Mesothelial cell of epicardium (in vitro differentiated cells): ENCODE results near the gene MYLIP. TPM values are rescaled to one million over a fixed set of nuclear protein-coding genes. Genes with fewer than 3 reads are reported as not detected.

Source experiments
- DNase-seq, 2 experiments: peaks; one replicate each; pipeline ENCODE4 v3.0.0; 2021; ENCODE audit warnings: low spot score in 2 of 2; ENCODE audit not compliant: unreplicated experiment in 2 of 2
- H3K27ac Mint-ChIP-seq: 2 replicates; pipeline ENCODE4 v1.8.0; 2021; ENCODE audit warnings: mixed read lengths
- H3K27me3 Mint-ChIP-seq: 2 replicates; pipeline ENCODE4 v1.8.0; 2021; ENCODE audit warnings: low read depth, mixed read lengths
- H3K36me3 Mint-ChIP-seq: 2 replicates; pipeline ENCODE4 v1.8.0; 2021; ENCODE audit warnings: mixed read lengths
- H3K4me1 Mint-ChIP-seq: 2 replicates; pipeline ENCODE4 v1.8.0; 2021; ENCODE audit warnings: mixed read lengths
- H3K4me3 Mint-ChIP-seq: 2 replicates; pipeline ENCODE4 v1.8.0; 2021; ENCODE audit warnings: mild to moderate bottlenecking, moderate library complexity, mixed read lengths
- H3K9me3 Mint-ChIP-seq: 2 replicates; pipeline ENCODE4 v1.8.0; 2021; ENCODE audit warnings: mixed read lengths
- CTCF ChIP-seq: fragments of 200-600 bp; sonication (generic); IDR thresholded peaks from one replicate; pipeline ENCODE4 v1.5.0; 2021; ENCODE audit warnings: antibody characterized with exemption; ENCODE audit not compliant: unreplicated experiment
- total RNA-seq: library from RNA; stranded (reverse); gene quantifications from 3 replicates; pipeline ENCODE4 v1.2.1, GENCODE V29; 2021

MYLIP gene
- total RNA-seq, 1 donor from 2014 or later, result 25.7 TPM

DNA sequence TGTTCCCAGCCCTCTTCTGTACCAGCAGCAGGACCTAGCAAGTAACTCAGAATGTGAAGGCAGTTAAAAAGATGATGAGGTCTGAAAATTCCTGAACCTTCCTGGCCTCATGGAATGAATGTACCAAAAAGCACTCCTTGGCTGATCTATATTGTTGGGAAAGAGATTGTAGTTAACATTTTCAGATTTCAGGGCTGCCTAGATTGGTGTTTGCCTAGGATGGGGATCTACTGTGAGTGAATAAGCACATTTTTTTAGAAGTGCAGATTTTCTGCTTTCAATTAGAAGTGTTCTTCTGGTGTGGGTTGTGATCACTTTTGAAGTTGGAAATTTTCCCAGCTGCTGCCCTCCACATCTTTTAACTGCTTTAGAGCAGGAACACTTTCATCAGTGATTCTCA lies 6.2 kb downstream of the MYLIP start:
- Mint-ChIP-seq H3K27ac (peak overlapping the region; percentile 8), H3K27me3 (no peaks in the 10 kb centered on the region), H3K9me3 (no peaks in the 10 kb centered on the region), H3K36me3 (peaks cover 2% of the 10 kb centered on the region), H3K4me1 (peaks cover 77% of the 10 kb centered on the region), H3K4me3 (no peak overlapping the region)
- TF ChIP-seq CTCF, result no peak
- no peak for DNase-seq

GRCh38 chr6:16136091-16136490 lies 7.2 kb downstream of the MYLIP start:
- no peak for DNase-seq
- no peak for TF ChIP-seq CTCF
- peaks cover 9% of the 10 kb centered on the region for H3K36me3 Mint-ChIP-seq
- H3K4me1 Mint-ChIP-seq, result peaks cover 77% of the 10 kb centered on the region
- H3K27ac Mint-ChIP-seq, result no peak overlapping the region
- H3K27me3 Mint-ChIP-seq, result no peaks in the 10 kb centered on the region
- H3K4me3 Mint-ChIP-seq, result no peak overlapping the region
- no peaks in the 10 kb centered on the region for H3K9me3 Mint-ChIP-seq

- Mint-ChIP-seq H3K4me3 (no peak overlapping the region), H3K27ac (no peak overlapping the region), H3K4me1 (peaks cover 71% of the 10 kb centered on the region), H3K36me3 (peaks cover 15% of the 10 kb centered on the region), H3K9me3 (peaks cover 2% of the 10 kb centered on the region), H3K27me3 (no peaks in the 10 kb centered on the region)
- TF ChIP-seq CTCF, result no peak
- DNase-seq, result no peak
Measured at GRCh38 chr6:16136621-16137450, 8.0 kb downstream of the MYLIP start.

- H3K4me3 Mint-ChIP-seq, result no peak overlapping the region
- H3K9me3 Mint-ChIP-seq, result peaks cover 3% of the 10 kb centered on the region
- no peaks in the 10 kb centered on the region for H3K27me3 Mint-ChIP-seq
- peaks cover 18% of the 10 kb centered on the region for H3K36me3 Mint-ChIP-seq
- H3K4me1 Mint-ChIP-seq, result peaks cover 67% of the 10 kb centered on the region
- no peak for DNase-seq
- H3K27ac Mint-ChIP-seq, result no peak overlapping the region
- no peak for TF ChIP-seq CTCF
Measured at GRCh38 chr6:16137451-16137801, 8.5 kb downstream of the MYLIP start.

- Mint-ChIP-seq H3K9me3 (peaks cover 7% of the 10 kb centered on the region), H3K27me3 (no peaks in the 10 kb centered on the region), H3K36me3 (peaks cover 38% of the 10 kb centered on the region), H3K4me3 (no peak overlapping the region), H3K27ac (peak overlapping the region; percentile 52), H3K4me1 (peaks cover 51% of the 10 kb centered on the region)
- no peak for DNase-seq
- TF ChIP-seq CTCF, result no peak
Measured at GRCh38 chr6:16139556-16139955, 10.7 kb downstream of the MYLIP start.
